Neural cell (in vitro differentiated cells): ENCODE results near the gene BMAL2.

Source experiments
- CTCF ChIP-seq: fragments of 450-650 bp; IDR thresholded peaks from 2 replicates; pipeline ENCODE4 v1.5.1; 2014; ENCODE audit warnings: antibody characterized with exemption, mild to moderate bottlenecking, moderate library complexity; ENCODE audit not compliant: poor library complexity, severe bottlenecking
- EP300 ChIP-seq: fragments of 450-650 bp; conservative IDR thresholded peaks from 2 replicates; pipeline ENCODE4 v1.6.1; 2014; ENCODE audit warnings: antibody characterized with exemption, mild to moderate bottlenecking, moderate library complexity; ENCODE audit not compliant: poor library complexity, severe bottlenecking
- EZH2 ChIP-seq: fragments of 200-600, 300-800 bp; shearing (Covaris generic), sonication (generic); IDR thresholded peaks from 2 replicates; pipeline ENCODE4 v1.6.1; 2014; ENCODE audit warnings: antibody characterized with exemption, low read length, borderline replicate concordance, mild to moderate bottlenecking; ENCODE audit not compliant: insufficient read depth, poor library complexity, severe bottlenecking
- POLR2AphosphoS5 ChIP-seq: IDR thresholded peaks from 2 replicates; pipeline ENCODE4 v1.6.1; 2012
- RAD21 ChIP-seq: fragments of 450-650 bp; conservative IDR thresholded peaks from 2 replicates; pipeline ENCODE4 v1.6.1; 2014; ENCODE audit warnings: antibody characterized with exemption, mild to moderate bottlenecking, moderate library complexity
- REST ChIP-seq: IDR thresholded peaks from 2 replicates; pipeline ENCODE4 v1.6.1; 2012; ENCODE audit warnings: borderline replicate concordance
- SMC3 ChIP-seq: fragments of 450-650 bp; conservative IDR thresholded peaks from 2 replicates; pipeline ENCODE4 v1.6.1; 2014; ENCODE audit warnings: antibody characterized with exemption, mild to moderate bottlenecking, moderate library complexity; ENCODE audit not compliant: poor library complexity
- TAF1 ChIP-seq: IDR thresholded peaks from 2 replicates; pipeline ENCODE4 v1.6.1; 2012; ENCODE audit warnings: low read depth

- TF ChIP-seq CTCF (no peak), REST (no peak), EZH2 (no peak), POLR2AphosphoS5 (no peak), EP300 (no peak), RAD21 (no peak), SMC3 (no peak), TAF1 (no peak)
Measured at GRCh38 chr12:27293463-27293862, 39.2 kb upstream of the BMAL2 start.
